ENCODE data around the gene LAMC2. TPM values are rescaled to one million over a fixed set of nuclear protein-coding genes. Genes with fewer than 3 reads are reported as not detected.

Gene LAMC2
- total and polyA plus RNA-seq, 3 donors from 2014 or later = 1.9 to 8.5 (median 3.4) TPM

DNA sequence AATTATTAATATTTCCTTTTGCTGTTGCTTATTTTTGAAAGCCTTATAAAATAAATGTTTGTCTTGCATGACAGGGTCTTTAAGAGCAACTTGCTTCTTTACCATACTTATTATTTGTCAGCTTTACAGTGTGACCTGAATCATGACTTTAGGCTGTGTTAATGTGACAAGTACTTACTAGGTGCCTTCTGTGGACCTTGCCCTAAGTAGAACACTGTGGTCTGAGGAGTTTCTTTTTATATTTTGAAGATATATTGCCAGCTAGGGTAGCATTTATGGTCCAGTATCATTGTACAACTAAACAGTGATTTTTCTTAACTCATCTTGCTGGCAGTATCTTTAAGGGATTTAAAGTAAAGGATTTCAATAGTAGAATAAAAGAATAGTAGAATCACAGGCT lies 45.4 kb upstream of the LAMC2 start:
- no peak for DNase-seq
- H3K36me3 ChIP-seq (ENCODE audit: low read depth, missing control alignments) = no peaks in the 10 kb centered on the region
- H3K4me1 ChIP-seq = peaks cover 6% of the 10 kb centered on the region
- H3K27ac ChIP-seq = no peak overlapping the region
- intact Hi-C loops (cut with DNase I; ENCODE audit: low total_unique reads) = no loop called here
- H3K4me3 ChIP-seq = no peak overlapping the region
- H3K27me3 ChIP-seq = no peaks in the 10 kb centered on the region
- no peaks in the 10 kb centered on the region for H3K9me3 ChIP-seq
- TF ChIP-seq POLR2A (IDR thresholded peaks at IDR 0.05) = no peak
- TF ChIP-seq, protein P1, sequence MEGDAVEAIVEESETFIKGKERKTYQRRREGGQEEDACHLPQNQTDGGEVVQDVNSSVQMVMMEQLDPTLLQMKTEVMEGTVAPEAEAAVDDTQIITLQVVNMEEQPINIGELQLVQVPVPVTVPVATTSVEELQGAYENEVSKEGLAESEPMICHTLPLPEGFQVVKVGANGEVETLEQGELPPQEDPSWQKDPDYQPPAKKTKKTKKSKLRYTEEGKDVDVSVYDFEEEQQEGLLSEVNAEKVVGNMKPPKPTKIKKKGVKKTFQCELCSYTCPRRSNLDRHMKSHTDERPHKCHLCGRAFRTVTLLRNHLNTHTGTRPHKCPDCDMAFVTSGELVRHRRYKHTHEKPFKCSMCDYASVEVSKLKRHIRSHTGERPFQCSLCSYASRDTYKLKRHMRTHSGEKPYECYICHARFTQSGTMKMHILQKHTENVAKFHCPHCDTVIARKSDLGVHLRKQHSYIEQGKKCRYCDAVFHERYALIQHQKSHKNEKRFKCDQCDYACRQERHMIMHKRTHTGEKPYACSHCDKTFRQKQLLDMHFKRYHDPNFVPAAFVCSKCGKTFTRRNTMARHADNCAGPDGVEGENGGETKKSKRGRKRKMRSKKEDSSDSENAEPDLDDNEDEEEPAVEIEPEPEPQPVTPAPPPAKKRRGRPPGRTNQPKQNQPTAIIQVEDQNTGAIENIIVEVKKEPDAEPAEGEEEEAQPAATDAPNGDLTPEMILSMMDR (IDR thresholded peaks at IDR 0.05) = no peak

- intact Hi-C loops (cut with DNase I; ENCODE audit: low total_unique reads) = no loop called here
- DNase-seq = no peak
- H3K4me1 ChIP-seq = no peaks in the 10 kb centered on the region
- H3K9me3 ChIP-seq = no peaks in the 10 kb centered on the region
- no peaks in the 10 kb centered on the region for H3K36me3 ChIP-seq (ENCODE audit: low read depth, missing control alignments)
- no peak overlapping the region for H3K4me3 ChIP-seq
- H3K27ac ChIP-seq = no peak overlapping the region
- 79 to 87% methylated on average over 2 of the region's 2 CpGs for WGBS, 2 donors
- no peak for TF ChIP-seq POLR2A (IDR thresholded peaks at IDR 0.05)
- TF ChIP-seq, protein P1 (IDR thresholded peaks at IDR 0.05) = no peak
- H3K27me3 ChIP-seq = no peaks in the 10 kb centered on the region
Measured at GRCh38 chr1:183142171-183142570, 43.9 kb upstream of the LAMC2 start.

- peaks cover 6% of the 10 kb centered on the region for H3K4me1 ChIP-seq
- DNase-seq = no peak
- TF ChIP-seq, protein P1 (IDR thresholded peaks at IDR 0.05) = no peak
- TF ChIP-seq POLR2A (IDR thresholded peaks at IDR 0.05) = no peak
- no peak overlapping the region for H3K27ac ChIP-seq
- no peaks in the 10 kb centered on the region for H3K27me3 ChIP-seq
- no peaks in the 10 kb centered on the region for H3K36me3 ChIP-seq (ENCODE audit: low read depth, missing control alignments)
- intact Hi-C loops (cut with DNase I; ENCODE audit: low total_unique reads) = no loop called here
- H3K9me3 ChIP-seq = no peaks in the 10 kb centered on the region
- 71 to 78% methylated on average over 7 of the region's 7 CpGs for WGBS, 2 donors
- H3K4me3 ChIP-seq = no peak overlapping the region
Measured at GRCh38 chr1:183143576-183144315, 42.3 kb upstream of the LAMC2 start.

GRCh38 chr1:183144752-183145151 lies 41.3 kb upstream of the LAMC2 start:
- no peaks in the 10 kb centered on the region for H3K9me3 ChIP-seq
- intact Hi-C loops (cut with DNase I; ENCODE audit: low total_unique reads) = no loop called here
- H3K36me3 ChIP-seq (ENCODE audit: low read depth, missing control alignments) = no peaks in the 10 kb centered on the region
- WGBS, 2 donors = 61 to 75% methylated on average over 3 of the region's 3 CpGs
- no peak overlapping the region for H3K27ac ChIP-seq
- DNase-seq = no peak
- H3K4me1 ChIP-seq = peaks cover 10% of the 10 kb centered on the region
- TF ChIP-seq, protein P1 (IDR thresholded peaks at IDR 0.05) = no peak
- no peak for TF ChIP-seq POLR2A (IDR thresholded peaks at IDR 0.05)
- no peaks in the 10 kb centered on the region for H3K27me3 ChIP-seq
- H3K4me3 ChIP-seq = no peak overlapping the region

GRCh38 chr1:183147735-183148134 lies 38.3 kb upstream of the LAMC2 start:
- no peaks in the 10 kb centered on the region for H3K27me3 ChIP-seq
- no peaks in the 10 kb centered on the region for H3K36me3 ChIP-seq (ENCODE audit: low read depth, missing control alignments)
- intact Hi-C loops (cut with DNase I; ENCODE audit: low total_unique reads) = no loop called here
- DNase-seq = no peak
- H3K4me1 ChIP-seq = peaks cover 10% of the 10 kb centered on the region
- peak overlapping the region in 1 of 2 donors; percentile 56 for H3K27ac ChIP-seq
- no peak for TF ChIP-seq POLR2A (IDR thresholded peaks at IDR 0.05)
- TF ChIP-seq, protein P1 (IDR thresholded peaks at IDR 0.05) = no peak
- H3K4me3 ChIP-seq = no peak overlapping the region
- no peaks in the 10 kb centered on the region for H3K9me3 ChIP-seq
- 84 to 85% methylated on average over 2 of the region's 2 CpGs for WGBS, 2 donors

Data from testis (tissue), 3 donors.